ENCODE results near the gene C1orf56. TPM values are rescaled to one million over a fixed set of nuclear protein-coding genes. Genes with fewer than 3 reads are reported as not detected.

Gene C1orf56
- polyA plus RNA-seq, 2 donors = 1.7 to 2.9 TPM

GRCh38 chr1:151012684-151013471 is 34.7 kb upstream of the C1orf56 start:
- Histone ChIP-seq H3K27me3 (ENCODE audit: control insufficient read depth in 1 of 2, insufficient read depth in 2 of 2, low read length in 2 of 2) (no peaks in the 10 kb centered on the region), H3K4me3 (ENCODE audit: low read depth in 1 of 2, low read length in 2 of 2) (no peak overlapping the region), H3K9me3 (ENCODE audit: control insufficient read depth in 2 of 2, insufficient read depth in 1 of 2, low read depth in 1 of 2, low read length in 1 of 2) (no peaks in the 10 kb centered on the region), H3K27ac (ENCODE audit: low read depth in 2 of 2, low read length in 1 of 2) (no peak overlapping the region), H3K36me3 (ENCODE audit: control insufficient read depth in 2 of 2, insufficient read depth in 2 of 2, low read length in 1 of 2) (peaks cover 0 to 4% of the 10 kb centered on the region in 2 donors), H3K4me1 (ENCODE audit: control insufficient read depth in 2 of 2, insufficient read depth in 2 of 2, low read length in 1 of 2) (no peaks in the 10 kb centered on the region)
- WGBS, 2 donors = 82 to 93% methylated on average over 14 of the region's 14 CpGs

- WGBS, 2 donors = 48 to 80% methylated on average over 2 of the region's 2 CpGs
- H3K4me1 ChIP-seq (ENCODE audit: control insufficient read depth in 2 of 2, insufficient read depth in 2 of 2, low read length in 1 of 2) = no peaks in the 10 kb centered on the region
- H3K36me3 ChIP-seq (ENCODE audit: control insufficient read depth in 2 of 2, insufficient read depth in 2 of 2, low read length in 1 of 2) = peaks cover 0 to 4% of the 10 kb centered on the region in 2 donors
- no peaks in the 10 kb centered on the region for H3K9me3 ChIP-seq (ENCODE audit: control insufficient read depth in 2 of 2, insufficient read depth in 1 of 2, low read depth in 1 of 2, low read length in 1 of 2)
- H3K4me3 ChIP-seq (ENCODE audit: low read depth in 1 of 2, low read length in 2 of 2) = no peak overlapping the region
- H3K27ac ChIP-seq (ENCODE audit: low read depth in 2 of 2, low read length in 1 of 2) = no peak overlapping the region
- no peaks in the 10 kb centered on the region for H3K27me3 ChIP-seq (ENCODE audit: control insufficient read depth in 1 of 2, insufficient read depth in 2 of 2, low read length in 2 of 2)
These were observed 34.0 kb upstream of the C1orf56 start for GRCh38 chr1:151013518-151013917.

- 25 to 28% methylated on average over 6 of the region's 6 CpGs for WGBS, 2 donors
These were observed 22.9 kb upstream of the C1orf56 start for GRCh38 chr1:151024540-151025146.

GRCh38 chr1:151026460-151026859 is 21.1 kb upstream of the C1orf56 start:
- Histone ChIP-seq H3K4me1 (ENCODE audit: control insufficient read depth in 2 of 2, insufficient read depth in 2 of 2, low read length in 1 of 2) (no peaks in the 10 kb centered on the region), H3K27ac (ENCODE audit: low read depth in 2 of 2, low read length in 1 of 2) (no peak overlapping the region), H3K27me3 (ENCODE audit: control insufficient read depth in 1 of 2, insufficient read depth in 2 of 2, low read length in 2 of 2) (no peaks in the 10 kb centered on the region), H3K36me3 (ENCODE audit: control insufficient read depth in 2 of 2, insufficient read depth in 2 of 2, low read length in 1 of 2) (peaks cover 0 to 15% of the 10 kb centered on the region in 2 donors), H3K9me3 (ENCODE audit: control insufficient read depth in 2 of 2, insufficient read depth in 1 of 2, low read depth in 1 of 2, low read length in 1 of 2) (no peaks in the 10 kb centered on the region), H3K4me3 (ENCODE audit: low read depth in 1 of 2, low read length in 2 of 2) (no peak overlapping the region)

More at GRCh38 chr1:151024540-151025146, 22.9 kb upstream of the C1orf56 start:
- no peaks in the 10 kb centered on the region for H3K27me3 ChIP-seq (ENCODE audit: control insufficient read depth in 1 of 2, insufficient read depth in 2 of 2, low read length in 2 of 2)
- no peak overlapping the region for H3K4me3 ChIP-seq (ENCODE audit: low read depth in 1 of 2, low read length in 2 of 2)
- H3K27ac ChIP-seq (ENCODE audit: low read depth in 2 of 2, low read length in 1 of 2) = peak overlapping the region in 1 of 2 donors; percentile 2
- H3K36me3 ChIP-seq (ENCODE audit: control insufficient read depth in 2 of 2, insufficient read depth in 2 of 2, low read length in 1 of 2) = peaks cover 0 to 9% of the 10 kb centered on the region in 2 donors
- H3K9me3 ChIP-seq (ENCODE audit: control insufficient read depth in 2 of 2, insufficient read depth in 1 of 2, low read depth in 1 of 2, low read length in 1 of 2) = no peaks in the 10 kb centered on the region
- no peaks in the 10 kb centered on the region for H3K4me1 ChIP-seq (ENCODE audit: control insufficient read depth in 2 of 2, insufficient read depth in 2 of 2, low read length in 1 of 2)

GRCh38 chr1:151032164-151032563 is 15.4 kb upstream of the C1orf56 start:
- no peaks in the 10 kb centered on the region for H3K9me3 ChIP-seq (ENCODE audit: control insufficient read depth in 2 of 2, insufficient read depth in 1 of 2, low read depth in 1 of 2, low read length in 1 of 2)
- H3K27me3 ChIP-seq (ENCODE audit: control insufficient read depth in 1 of 2, insufficient read depth in 2 of 2, low read length in 2 of 2) = no peaks in the 10 kb centered on the region
- H3K4me3 ChIP-seq (ENCODE audit: low read depth in 1 of 2, low read length in 2 of 2) = no peak overlapping the region
- 98% methylated on average over 8 of the region's 8 CpGs for whole genome bisulfite sequencing, 2 donors
- H3K27ac ChIP-seq (ENCODE audit: low read depth in 2 of 2, low read length in 1 of 2) = no peak overlapping the region
- H3K36me3 ChIP-seq (ENCODE audit: control insufficient read depth in 2 of 2, insufficient read depth in 2 of 2, low read length in 1 of 2) = peaks cover 11 to 12% of the 10 kb centered on the region in 2 donors
- peaks cover 0 to 3% of the 10 kb centered on the region in 2 donors for H3K4me1 ChIP-seq (ENCODE audit: control insufficient read depth in 2 of 2, insufficient read depth in 2 of 2, low read length in 1 of 2)

- Histone ChIP-seq H3K4me1 (ENCODE audit: control insufficient read depth in 2 of 2, insufficient read depth in 2 of 2, low read length in 1 of 2) (peaks cover 3 to 4% of the 10 kb centered on the region in 2 donors), H3K4me3 (ENCODE audit: low read depth in 1 of 2, low read length in 2 of 2) (no peak overlapping the region), H3K27me3 (ENCODE audit: control insufficient read depth in 1 of 2, insufficient read depth in 2 of 2, low read length in 2 of 2) (no peaks in the 10 kb centered on the region), H3K27ac (ENCODE audit: low read depth in 2 of 2, low read length in 1 of 2) (peak overlapping the region; percentile 65 to 85), H3K36me3 (ENCODE audit: control insufficient read depth in 2 of 2, insufficient read depth in 2 of 2, low read length in 1 of 2) (peaks cover 11 to 12% of the 10 kb centered on the region in 2 donors), H3K9me3 (ENCODE audit: control insufficient read depth in 2 of 2, insufficient read depth in 1 of 2, low read depth in 1 of 2, low read length in 1 of 2) (no peaks in the 10 kb centered on the region)
- WGBS, 2 donors = 66 to 72% methylated on average over 3 of the region's 3 CpGs
These were observed 12.4 kb upstream of the C1orf56 start for GRCh38 chr1:151035167-151035566.

- peaks cover 6 to 11% of the 10 kb centered on the region in 2 donors for H3K36me3 ChIP-seq (ENCODE audit: control insufficient read depth in 2 of 2, insufficient read depth in 2 of 2, low read length in 1 of 2)
- H3K9me3 ChIP-seq (ENCODE audit: control insufficient read depth in 2 of 2, insufficient read depth in 1 of 2, low read depth in 1 of 2, low read length in 1 of 2) = no peaks in the 10 kb centered on the region
- H3K4me1 ChIP-seq (ENCODE audit: control insufficient read depth in 2 of 2, insufficient read depth in 2 of 2, low read length in 1 of 2) = peaks cover 3 to 4% of the 10 kb centered on the region in 2 donors
- H3K27me3 ChIP-seq (ENCODE audit: control insufficient read depth in 1 of 2, insufficient read depth in 2 of 2, low read length in 2 of 2) = no peaks in the 10 kb centered on the region
- peak within 1 kb of the TSS; percentile 82 to 85 for H3K27ac ChIP-seq (ENCODE audit: low read depth in 2 of 2, low read length in 1 of 2)
- 33 to 50% methylated on average over 2 of the region's 2 CpGs for WGBS, 2 donors
- peak within 1 kb of the TSS; percentile 24 to 67 for H3K4me3 ChIP-seq (ENCODE audit: low read depth in 1 of 2, low read length in 2 of 2)
These were observed 11.2 kb upstream of the C1orf56 start, which contains the start of gene BNIPL for GRCh38 chr1:151036356-151036755. BNIPL (plus strand) TSS chr1:151036586; CDS start chr1:151036726, 140 bp downstream.

GRCh38 chr1:151037032-151037431 is 10.5 kb upstream of the C1orf56 start:
- 51 to 60% methylated on average over 6 of the region's 6 CpGs for whole genome bisulfite sequencing, 2 donors

GRCh38 chr1:151039521-151039920 is 8.0 kb upstream of the C1orf56 start:
- WGBS, 2 donors = 92% methylated on average over 3 of the region's 3 CpGs

More at GRCh38 chr1:151037032-151037431, 10.5 kb upstream of the C1orf56 start:
- Histone ChIP-seq H3K27ac (ENCODE audit: low read depth in 2 of 2, low read length in 1 of 2) (peak overlapping the region; percentile 82 to 83), H3K4me3 (ENCODE audit: low read depth in 1 of 2, low read length in 2 of 2) (peak overlapping the region; percentile 24 to 67), H3K4me1 (ENCODE audit: control insufficient read depth in 2 of 2, insufficient read depth in 2 of 2, low read length in 1 of 2) (peaks cover 3 to 4% of the 10 kb centered on the region in 2 donors), H3K27me3 (ENCODE audit: control insufficient read depth in 1 of 2, insufficient read depth in 2 of 2, low read length in 2 of 2) (no peaks in the 10 kb centered on the region), H3K9me3 (ENCODE audit: control insufficient read depth in 2 of 2, insufficient read depth in 1 of 2, low read depth in 1 of 2, low read length in 1 of 2) (no peaks in the 10 kb centered on the region), H3K36me3 (ENCODE audit: control insufficient read depth in 2 of 2, insufficient read depth in 2 of 2, low read length in 1 of 2) (peaks cover 6 to 11% of the 10 kb centered on the region in 2 donors)

More at GRCh38 chr1:151039521-151039920, 8.0 kb upstream of the C1orf56 start:
- H3K4me1 ChIP-seq (ENCODE audit: control insufficient read depth in 2 of 2, insufficient read depth in 2 of 2, low read length in 1 of 2) = peaks cover 3 to 4% of the 10 kb centered on the region in 2 donors
- no peak overlapping the region for H3K4me3 ChIP-seq (ENCODE audit: low read depth in 1 of 2, low read length in 2 of 2)
- no peaks in the 10 kb centered on the region for H3K9me3 ChIP-seq (ENCODE audit: control insufficient read depth in 2 of 2, insufficient read depth in 1 of 2, low read depth in 1 of 2, low read length in 1 of 2)
- H3K27me3 ChIP-seq (ENCODE audit: control insufficient read depth in 1 of 2, insufficient read depth in 2 of 2, low read length in 2 of 2) = no peaks in the 10 kb centered on the region
- H3K36me3 ChIP-seq (ENCODE audit: control insufficient read depth in 2 of 2, insufficient read depth in 2 of 2, low read length in 1 of 2) = peaks cover 3 to 12% of the 10 kb centered on the region in 2 donors
- no peak overlapping the region for H3K27ac ChIP-seq (ENCODE audit: low read depth in 2 of 2, low read length in 1 of 2)

Data from esophagus (tissue), 2 donors.